ENCODE data around the gene CTNND2.

The CTNND2 gene

DNA sequence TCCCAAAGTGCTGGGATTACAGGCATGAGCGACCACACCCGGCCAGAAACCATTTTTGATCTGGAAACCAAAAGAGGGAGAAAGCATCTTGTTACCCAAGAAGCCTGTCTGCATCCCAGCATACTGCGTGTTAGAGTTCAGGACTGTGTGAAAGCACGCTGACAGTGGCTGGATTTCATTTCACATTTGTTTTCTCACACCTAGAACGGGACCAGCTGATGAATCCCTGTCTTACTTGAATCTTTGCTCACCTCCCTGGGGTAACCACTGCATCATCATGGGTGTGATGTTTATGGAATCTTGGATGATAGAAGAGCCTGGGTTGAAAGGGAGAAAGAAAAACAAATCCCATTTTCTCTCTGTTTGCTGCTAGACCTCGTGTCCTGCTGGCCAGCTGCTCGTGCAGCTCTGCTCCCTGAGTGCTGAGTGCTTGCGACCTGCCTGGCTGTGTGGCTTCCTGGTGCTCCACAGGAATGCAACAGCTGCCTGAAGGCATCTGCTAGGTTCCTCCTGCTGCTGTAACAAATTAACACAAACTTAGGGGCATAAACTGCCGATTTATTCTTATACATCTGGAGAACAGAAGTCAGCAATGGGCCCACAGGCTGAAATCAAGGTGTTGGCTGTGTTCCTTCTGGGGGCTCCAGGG, 764.9 kb downstream of the CTNND2 start:
- DNase-seq (ENCODE audit: low spot score), result no peak
- no peak overlapping the region for H3K4me3 ChIP-seq
- no peak overlapping the region for H3K27ac ChIP-seq
- no peak for TF ChIP-seq CTCF (IDR thresholded peaks at IDR 0.05)

GRCh38 chr5:11130131-11130530, 774.1 kb downstream of the CTNND2 start:
- DNase-seq (ENCODE audit: low spot score), result no peak
- Histone ChIP-seq H3K27ac (no peak overlapping the region), H3K4me3 (no peak overlapping the region)
- no peak for TF ChIP-seq CTCF (IDR thresholded peaks at IDR 0.05)

GRCh38 chr5:11128021-11128420, 776.2 kb downstream of the CTNND2 start:
- Histone ChIP-seq H3K27ac (no peak overlapping the region), H3K4me3 (no peak overlapping the region)
- no peak for TF ChIP-seq CTCF (IDR thresholded peaks at IDR 0.05)
- DNase-seq (ENCODE audit: low spot score), result no peak

GRCh38 chr5:11126844-11127243, 777.4 kb downstream of the CTNND2 start:
- no peak for TF ChIP-seq CTCF (IDR thresholded peaks at IDR 0.05)
- no peak for DNase-seq (ENCODE audit: low spot score)
- Histone ChIP-seq H3K27ac (no peak overlapping the region), H3K4me3 (no peak overlapping the region)

- no peak overlapping the region for H3K27ac ChIP-seq
- TF ChIP-seq CTCF (IDR thresholded peaks at IDR 0.05), result no peak
- no peak for DNase-seq (ENCODE audit: low spot score)
- H3K4me3 ChIP-seq, result no peak overlapping the region
These were observed 782.4 kb downstream of the CTNND2 start for GRCh38 chr5:11121885-11122284.

DNA sequence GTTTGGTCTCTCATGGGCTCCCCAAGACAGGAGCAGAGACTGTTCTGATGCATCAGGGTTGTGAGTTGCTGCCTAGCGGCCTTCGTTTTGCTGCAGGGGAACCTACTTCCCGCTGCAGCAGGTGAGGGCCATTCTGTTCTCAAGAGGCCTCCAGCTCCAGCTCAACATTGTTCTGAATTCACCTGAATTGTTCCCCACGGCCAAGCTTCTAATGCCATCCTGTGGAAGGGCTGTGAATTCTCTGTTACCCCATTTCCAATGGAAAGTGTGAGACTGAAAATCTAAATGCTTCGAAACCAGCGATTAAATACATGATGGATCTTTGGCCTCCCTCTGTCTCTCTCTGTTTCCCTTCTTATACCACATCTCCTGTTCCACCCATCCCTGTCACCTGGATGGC, 794.1 kb downstream of the CTNND2 start:
- DNase-seq (ENCODE audit: low spot score), result no peak
- Histone ChIP-seq H3K27ac (no peak overlapping the region), H3K4me3 (no peak overlapping the region)
- no peak for TF ChIP-seq CTCF (IDR thresholded peaks at IDR 0.05)

DNA sequence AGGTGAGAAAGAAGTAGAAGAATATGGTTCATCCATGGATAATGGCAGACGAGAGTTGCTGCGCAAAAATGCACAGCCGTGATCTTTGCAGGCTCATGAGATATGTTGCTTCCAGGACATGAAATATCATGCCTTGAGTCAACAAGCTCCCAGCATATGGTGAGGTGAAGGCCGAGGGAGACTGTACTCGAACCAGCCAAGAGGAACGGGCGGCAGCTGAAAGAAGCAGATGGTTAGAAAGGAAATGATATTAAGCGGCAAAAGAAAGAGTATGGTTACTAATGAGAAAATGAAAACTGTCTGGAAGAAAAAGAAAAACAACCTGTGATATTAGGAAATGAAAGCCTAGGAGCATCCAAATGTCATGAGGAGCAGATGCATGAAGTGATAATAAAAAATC, 798.5 kb downstream of the CTNND2 start:
- Histone ChIP-seq H3K4me3 (no peak overlapping the region), H3K27ac (no peak overlapping the region)
- no peak for DNase-seq (ENCODE audit: low spot score)
- no peak for TF ChIP-seq CTCF (IDR thresholded peaks at IDR 0.05)

Measured in coronary artery (tissue), 2 donors.